Endothelial cell of umbilical vein (primary cell): ENCODE results near the gene BHLHA15.

Experiments used
- CTCF ChIP-seq, 2 donors: IDR thresholded peaks; 1 replicate in 1 of 2; 2 replicates in 1 of 2; pipeline ENCODE4 v1.5.1; 2011; ENCODE audit warnings: low read length in 2 of 2, mild to moderate bottlenecking in 2 of 2, moderate library complexity in 2 of 2, control low read depth in 1 of 2, inconsistent platforms in 1 of 2, low read depth in 1 of 2; ENCODE audit not compliant: insufficient read depth in 1 of 2; ENCODE audit errors: extremely low read depth in 1 of 2
- FOS ChIP-seq: IDR thresholded peaks from 2 replicates; pipeline ENCODE4 v1.6.1; 2011; ENCODE audit warnings: mild to moderate bottlenecking, low read length, moderate library complexity, borderline replicate concordance; ENCODE audit not compliant: insufficient read depth
- MAX ChIP-seq: IDR thresholded peaks from 2 replicates; pipeline ENCODE4 v1.6.1; 2011; ENCODE audit not compliant: insufficient read depth, insufficient read length
- MYC ChIP-seq: IDR thresholded peaks from one replicate; pipeline ENCODE4 v1.6.1; 2011; ENCODE audit warnings: mild to moderate bottlenecking, low read depth, low read length
- POLR2A ChIP-seq: IDR thresholded peaks from 2 replicates; pipeline ENCODE4 v1.6.1; 2012; ENCODE audit warnings: low read depth, mild to moderate bottlenecking, control low read depth, low read length
- POLR2AphosphoS5 ChIP-seq: IDR thresholded peaks from 2 replicates; pipeline ENCODE4 v1.6.1; 2012; ENCODE audit warnings: low read depth, mild to moderate bottlenecking, control low read depth, low read length, moderate library complexity; ENCODE audit not compliant: insufficient read depth

- TF ChIP-seq POLR2AphosphoS5 (no peak), CTCF (IDR thresholded peaks at IDR 0.05; ENCODE audit: extremely low read depth in 1 of 2, insufficient read depth in 1 of 2, low read depth in 1 of 2, low read length in 2 of 2) (no peak), FOS (no peak), POLR2A (no peak), MYC (no peak), MAX (no peak)
Measured at GRCh38 chr7:98171449-98171848, 39.8 kb upstream of the BHLHA15 start.
